Activated T-helper 1 cell treated with anti-CD3 and anti-CD28 coated beads, Interleukin-2, amount 50 U/mL, for 16 hours (primary cell): ENCODE results near the gene C19orf25.

Experiments
- DNase-seq, 2 donors: peaks; one replicate each; pipeline ENCODE4 v3.0.0-alpha.2; 2020; ENCODE audit warnings: low read depth in 1 of 2, low spot score in 1 of 2

The C19orf25 gene

DNA sequence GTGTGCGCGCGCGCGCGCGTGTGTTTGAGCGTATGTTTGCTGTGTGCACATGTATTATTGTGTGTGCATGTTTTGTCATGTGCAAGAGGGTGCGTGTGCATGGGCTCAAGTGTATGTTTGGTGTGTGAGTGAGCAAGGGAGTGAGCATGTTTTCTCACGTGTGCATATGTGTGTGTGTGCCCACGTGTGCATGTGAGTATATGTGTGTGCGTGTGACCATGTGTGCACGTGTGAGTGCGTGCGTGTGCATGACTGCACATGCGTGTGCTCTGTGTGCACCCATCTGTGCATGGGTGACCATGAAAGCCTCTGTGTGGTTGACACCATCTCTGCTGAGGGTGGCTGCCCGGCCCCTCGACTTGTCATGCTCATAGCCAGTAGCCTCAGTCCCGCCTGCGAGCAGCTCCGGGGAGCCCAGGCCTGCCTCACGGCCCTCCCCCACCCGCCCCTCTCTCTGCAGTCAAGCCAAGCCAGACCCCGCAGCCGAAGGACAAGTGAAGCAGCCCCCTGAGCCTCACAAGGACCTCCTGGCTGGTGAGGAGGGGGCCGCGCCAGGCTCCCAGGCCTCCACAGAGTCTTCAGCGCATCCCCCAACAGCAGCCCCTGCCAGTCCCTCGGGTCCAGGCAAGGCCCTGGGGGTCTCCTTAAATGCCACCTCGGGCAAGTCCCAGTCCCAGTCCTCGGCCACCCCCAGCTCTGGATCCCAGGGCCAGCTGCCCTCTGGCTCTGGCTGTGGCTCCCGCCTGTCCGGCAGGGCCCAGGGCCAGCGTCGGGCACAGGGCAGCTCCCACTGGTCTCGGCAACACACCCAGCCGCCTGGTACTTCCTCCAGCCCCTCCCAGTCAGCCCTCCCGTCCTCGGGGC, 17.9 kb upstream of the C19orf25 start:
- no peak for DNase-seq

DNA sequence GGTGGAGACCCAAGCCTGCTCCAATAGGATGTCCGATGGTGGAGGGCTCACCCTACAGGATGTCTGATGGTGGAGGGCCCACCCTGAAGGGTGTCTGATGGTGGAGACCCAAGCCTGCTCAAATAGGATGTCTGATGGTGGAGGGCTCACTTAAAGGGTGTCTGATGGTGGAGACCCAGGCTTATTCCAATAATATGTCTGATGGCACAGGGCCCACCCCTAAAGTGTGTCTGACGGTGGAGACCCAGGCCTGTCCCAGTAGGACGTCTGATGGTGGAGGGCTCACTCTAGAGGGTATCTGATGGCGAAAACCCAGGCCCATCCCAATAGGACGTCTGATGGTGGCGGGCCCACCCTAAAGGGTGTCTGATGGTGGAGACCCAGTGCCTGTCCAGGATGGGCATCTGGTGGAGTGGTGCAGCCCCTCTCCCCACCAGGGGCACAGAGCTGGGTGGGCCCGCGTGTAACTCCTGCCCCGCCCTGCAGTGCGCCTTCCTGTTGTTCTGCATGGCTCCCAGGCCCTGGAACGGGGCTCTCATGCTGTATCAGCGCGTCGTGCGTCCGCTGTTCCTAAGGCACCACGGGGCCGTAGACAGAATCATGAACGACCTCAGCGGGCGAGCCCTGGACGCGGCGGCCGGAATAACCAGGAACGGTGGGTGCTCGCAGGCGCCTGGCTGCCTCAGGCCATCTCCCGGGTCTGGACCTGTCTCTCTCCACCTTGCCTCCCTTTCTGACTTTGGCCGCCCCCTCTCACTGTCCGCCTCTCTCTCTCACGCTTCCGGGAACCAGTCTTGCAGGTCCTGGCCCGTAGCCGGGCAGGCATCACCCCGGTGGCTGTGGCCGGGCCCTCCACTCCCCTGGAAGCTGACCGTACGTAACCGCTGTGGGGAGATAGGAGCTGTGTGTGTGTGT, 17.0 kb upstream of the C19orf25 start:
- DNase-seq = no peak

DNA sequence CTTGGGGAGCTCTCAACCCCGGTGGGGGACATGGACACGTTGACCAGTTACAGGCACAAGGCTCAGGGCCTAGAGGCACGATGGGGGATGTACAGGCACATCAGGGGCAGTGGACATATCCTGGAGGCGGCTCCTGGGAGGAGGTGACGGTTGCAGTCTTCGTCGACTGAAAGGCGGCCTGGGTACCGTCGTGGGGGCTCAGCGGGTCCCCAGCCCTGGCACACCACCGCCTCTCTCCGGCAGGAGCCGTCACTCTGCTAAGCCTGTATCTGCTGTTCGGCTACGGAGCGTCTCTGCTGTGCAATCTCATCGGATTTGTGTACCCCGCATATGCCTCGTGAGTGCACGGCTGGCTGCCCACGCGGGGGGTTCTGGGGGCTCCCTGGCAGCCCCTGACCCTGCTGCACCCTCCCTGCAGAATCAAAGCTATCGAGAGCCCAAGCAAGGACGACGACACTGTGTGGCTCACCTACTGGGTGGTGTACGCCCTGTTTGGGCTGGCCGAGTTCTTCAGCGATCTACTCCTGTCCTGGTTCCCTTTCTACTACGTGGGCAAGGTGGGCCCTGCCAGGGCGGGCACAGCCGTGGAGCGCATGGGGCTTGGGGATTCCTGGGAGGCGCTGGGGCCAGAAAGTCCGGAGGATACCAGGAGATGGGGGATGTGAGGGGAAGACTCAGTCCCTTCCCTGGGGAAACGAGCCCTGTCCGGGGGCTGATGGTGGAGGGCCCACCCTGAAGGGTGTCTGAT, 16.2 kb upstream of the C19orf25 start:
- no peak for DNase-seq

DNA sequence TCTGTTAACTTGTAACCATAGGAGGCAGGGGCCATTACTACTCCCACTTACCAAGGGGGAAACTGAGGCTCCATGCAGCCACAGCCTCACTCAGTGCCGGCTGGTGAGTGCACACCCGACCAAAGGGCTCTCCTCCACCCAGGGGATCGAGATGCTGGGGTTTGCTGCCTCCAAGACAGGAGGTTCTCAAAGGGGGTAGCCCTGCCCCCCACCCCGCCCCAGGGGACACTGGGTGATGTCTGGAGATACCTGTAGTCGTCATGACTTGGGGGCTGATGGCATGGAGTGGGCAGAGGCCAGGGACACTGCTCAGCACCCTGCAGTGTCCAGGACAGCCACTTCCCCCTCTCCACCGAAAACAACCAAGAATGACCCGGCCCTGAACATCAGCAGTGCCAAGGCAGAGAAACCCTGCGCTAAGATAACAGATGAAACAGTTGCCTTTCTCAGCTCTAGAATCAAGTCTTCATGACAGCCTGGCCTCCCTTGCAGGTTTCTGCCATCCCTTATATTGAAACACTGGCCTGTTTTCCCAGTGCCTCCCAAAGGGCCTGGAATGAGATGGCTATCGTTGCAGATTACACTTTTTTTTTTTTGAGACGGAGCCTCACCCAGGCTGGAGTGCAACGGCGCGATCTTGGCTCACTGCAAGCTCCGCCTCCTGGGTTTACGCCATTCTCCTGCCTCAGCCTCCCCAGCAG, 15.2 kb upstream of the C19orf25 start:
- no peak for DNase-seq

DNA sequence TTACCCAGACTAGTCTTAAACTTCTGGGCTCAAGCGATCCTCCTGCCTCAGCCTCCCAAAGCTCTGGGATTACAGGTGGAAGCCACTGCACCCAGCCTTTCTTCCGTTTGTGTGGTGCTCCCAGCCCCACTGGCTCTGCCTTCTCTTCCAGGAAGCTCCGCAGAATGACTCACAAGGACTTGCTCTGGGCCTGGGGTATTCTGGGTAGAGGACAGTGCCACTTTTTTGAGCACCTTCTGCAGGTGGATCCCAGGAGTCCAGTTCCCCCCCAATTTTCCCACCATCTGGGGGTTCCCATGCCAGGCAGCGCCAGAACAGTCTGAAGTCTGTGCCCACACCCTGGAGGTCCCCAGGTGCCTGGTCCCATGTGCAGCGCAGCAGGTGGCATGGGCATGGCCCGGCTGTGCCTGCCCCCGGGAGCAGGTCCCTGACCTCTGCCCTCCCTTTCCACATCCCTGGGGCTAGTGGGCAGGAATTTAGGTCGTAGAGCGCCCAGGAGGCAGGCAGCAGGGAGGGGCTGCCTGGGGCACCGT, 13.5 kb upstream of the C19orf25 start:
- DNase-seq = no peak

DNA sequence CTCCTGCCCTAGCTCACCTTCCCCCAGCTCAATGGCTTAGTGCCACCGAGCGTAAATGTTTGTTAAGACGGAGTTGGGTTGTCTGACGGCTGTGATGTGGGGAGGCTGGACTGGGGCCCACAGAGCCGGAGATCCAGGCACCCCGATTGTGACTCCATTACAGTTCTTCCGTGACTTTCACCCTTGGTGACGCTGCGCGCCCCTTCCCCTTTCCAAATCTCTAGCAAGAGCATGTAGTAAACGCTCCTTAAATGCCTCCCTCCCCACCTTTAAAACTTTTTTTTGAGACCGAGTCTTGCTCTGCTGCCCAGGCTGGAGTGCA, 12.8 kb upstream of the C19orf25 start:
- no peak for DNase-seq

DNA sequence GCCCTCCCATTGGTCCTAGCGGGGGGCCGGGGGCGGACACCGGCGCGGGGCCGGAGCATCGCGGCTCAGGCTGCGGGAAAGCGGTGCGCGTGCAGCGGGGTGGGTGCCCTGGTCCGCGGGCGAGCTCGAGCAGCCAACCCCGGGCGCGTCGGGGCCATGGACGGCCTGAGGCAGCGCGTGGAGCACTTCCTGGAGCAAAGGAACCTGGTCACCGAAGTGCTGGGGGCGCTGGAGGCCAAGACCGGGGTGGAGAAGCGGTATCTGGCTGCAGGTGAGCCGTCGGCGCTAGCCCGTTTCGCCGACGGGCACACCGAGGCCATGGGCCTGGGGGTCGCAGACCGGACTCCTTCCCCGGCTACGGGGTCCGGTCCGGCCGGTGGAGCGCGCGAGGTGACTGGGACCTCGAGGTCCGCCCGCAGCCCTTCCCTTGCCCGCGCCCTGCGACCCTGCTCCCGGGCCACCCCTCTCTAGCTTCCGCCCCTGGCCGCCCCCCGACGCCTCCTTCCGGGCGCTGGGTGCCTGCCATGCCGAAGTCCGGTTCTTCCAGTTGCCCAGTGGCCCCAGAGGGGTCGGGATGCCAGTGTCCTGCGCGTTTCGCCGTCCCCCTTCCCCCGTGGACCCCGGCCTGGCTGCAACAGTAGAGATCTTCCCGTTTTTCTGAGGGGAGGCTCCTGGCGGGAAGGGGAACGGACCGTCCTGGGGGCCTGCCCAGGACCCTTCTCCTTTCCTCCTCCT, 12.3 kb upstream of the C19orf25 start, which contains the start of gene REEP6:
Gene REEP6 (plus strand): TSS at position 68 of the 735 bp plus-strand sequence. CDS start 89 bp downstream, at position 157.
- DNase-seq = no peak

DNA sequence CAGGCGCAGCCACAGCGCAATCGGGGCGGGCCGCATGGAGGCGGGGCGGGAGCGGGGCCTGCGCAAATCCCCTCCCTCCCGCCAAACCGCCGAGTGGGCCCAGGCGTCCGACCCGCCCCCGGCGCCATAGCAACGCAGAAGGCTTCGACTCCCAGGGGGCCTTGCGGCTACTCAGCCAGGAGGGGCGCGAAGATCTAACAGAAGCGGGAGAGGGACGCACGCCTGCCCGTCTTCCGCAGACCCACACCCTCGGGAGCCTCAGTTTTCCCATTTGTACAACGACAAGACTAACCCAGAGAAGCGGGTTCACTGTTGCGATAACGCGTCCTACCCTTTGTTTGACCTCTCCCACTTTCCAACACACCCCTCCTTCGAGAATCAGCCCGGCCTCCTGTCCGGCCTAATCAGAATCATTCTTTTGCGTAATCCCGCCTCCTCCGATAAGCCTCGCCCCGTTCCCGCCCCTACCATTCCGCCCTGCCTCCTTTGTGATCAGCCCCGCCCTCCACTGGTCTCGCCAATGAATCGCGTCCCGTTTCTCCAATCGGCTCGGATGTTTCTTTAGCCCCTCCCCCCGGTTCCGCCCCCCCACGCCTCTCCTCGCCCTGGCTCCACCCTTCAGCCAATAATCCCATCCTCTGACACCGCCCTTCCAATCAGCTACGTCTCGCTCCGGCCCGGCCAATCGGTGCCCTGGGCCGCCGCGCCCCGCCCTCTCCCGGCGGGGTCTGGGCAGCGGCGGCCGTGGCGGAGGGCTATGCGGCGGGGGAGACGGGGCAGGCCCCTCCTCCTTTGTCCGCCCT, 11.5 kb upstream of the C19orf25 start, which contains the start of gene PCSK4:
Gene PCSK4 (minus strand): TSS at position 40 of the 803 bp plus-strand sequence. CDS start 4 bp downstream, at position 36.
- DNase-seq = peak; percentile 94

DNA sequence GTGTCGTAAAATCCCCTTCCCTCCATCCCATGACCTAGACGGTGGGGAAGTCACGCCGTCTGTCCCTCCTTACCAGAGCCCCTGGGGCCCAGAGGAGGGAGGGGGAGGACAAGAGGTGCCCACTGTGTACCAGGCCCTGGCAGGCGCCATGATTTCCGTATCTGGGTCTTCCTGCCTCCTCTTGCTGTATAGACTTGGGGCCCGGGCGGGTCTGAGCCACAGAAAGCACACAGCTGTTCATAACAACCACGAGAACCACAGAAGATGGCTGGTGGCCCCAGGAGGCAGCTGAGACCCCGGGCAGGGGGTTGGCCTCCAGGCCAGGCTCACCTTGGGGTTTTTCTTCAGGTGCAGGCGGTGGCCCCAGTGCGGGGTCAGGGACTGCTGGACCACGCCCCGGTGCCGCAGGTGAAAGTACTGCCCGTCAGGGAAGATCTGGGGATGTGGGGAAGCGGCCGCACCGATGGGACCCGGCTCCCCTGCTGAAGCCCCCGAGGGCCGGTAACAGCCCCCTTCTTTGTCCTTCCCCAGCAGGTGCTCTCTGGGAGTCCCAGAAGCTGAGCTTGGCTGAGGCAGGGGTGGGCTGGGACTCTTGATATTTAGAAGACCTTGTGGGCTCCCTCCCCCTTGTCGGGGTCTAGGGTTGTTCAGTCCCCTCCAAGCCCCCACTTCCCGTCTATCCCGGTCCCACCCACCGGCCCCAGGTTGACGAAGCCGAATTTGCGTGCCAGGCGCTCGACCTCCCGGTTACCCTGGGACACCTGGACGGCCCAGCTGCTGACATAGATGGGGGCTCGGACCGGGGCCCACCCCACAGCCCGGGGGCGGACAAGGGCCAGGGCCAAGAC, 10.7 kb upstream of the C19orf25 start:
- DNase-seq = no peak

DNA sequence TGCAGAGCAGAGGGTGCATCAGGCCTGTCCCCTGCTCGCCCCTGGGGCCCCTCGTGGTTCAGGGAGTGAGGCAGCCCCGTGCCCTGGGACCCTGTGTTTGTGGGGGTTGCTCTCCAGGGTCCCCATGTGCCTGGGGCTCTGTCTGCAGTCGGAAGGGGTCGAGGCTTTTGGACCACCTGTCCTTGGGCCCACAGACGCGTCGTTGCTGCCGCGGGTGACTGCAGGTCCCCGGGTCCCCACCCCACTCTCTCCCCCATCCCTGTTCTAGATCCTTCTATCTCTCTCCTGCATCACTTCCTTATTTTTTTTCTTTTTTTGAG, 9.2 kb upstream of the C19orf25 start:
- no peak for DNase-seq

DNA sequence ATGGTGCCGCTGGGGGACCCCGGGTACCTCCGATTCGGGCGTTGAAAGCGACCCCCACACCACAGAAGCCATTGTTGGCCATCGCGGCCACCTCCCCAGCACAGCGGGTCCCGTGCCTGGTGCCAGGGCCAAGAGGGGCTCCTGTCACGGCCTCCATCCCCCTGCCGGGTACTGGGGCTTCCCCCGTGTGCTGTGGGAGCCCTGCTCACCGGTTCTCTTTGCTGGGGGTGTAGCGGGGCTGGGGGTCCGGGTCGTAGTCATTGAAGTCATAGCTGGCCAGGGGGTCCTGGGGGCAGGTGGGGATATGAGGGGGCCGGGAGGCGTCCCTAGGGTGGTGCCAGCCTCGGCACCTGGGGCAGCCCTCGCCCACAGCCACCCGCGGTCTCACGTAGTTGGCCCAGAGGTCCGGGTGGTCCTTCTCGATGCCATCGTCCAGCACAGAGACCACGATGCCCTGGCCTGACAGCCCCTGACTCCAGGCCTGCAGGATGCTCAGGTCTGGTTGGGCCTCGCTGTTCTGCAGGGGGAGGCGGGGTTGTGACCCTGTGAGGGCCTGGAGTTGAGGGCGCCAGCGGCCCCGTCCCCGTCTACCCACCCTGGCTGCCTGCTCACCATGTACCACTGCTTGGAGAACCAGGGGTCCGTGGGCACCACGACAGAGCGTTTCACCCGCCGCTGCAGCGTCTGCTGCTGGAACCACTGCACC, 8.7 kb upstream of the C19orf25 start:
- DNase-seq = no peak

DNA sequence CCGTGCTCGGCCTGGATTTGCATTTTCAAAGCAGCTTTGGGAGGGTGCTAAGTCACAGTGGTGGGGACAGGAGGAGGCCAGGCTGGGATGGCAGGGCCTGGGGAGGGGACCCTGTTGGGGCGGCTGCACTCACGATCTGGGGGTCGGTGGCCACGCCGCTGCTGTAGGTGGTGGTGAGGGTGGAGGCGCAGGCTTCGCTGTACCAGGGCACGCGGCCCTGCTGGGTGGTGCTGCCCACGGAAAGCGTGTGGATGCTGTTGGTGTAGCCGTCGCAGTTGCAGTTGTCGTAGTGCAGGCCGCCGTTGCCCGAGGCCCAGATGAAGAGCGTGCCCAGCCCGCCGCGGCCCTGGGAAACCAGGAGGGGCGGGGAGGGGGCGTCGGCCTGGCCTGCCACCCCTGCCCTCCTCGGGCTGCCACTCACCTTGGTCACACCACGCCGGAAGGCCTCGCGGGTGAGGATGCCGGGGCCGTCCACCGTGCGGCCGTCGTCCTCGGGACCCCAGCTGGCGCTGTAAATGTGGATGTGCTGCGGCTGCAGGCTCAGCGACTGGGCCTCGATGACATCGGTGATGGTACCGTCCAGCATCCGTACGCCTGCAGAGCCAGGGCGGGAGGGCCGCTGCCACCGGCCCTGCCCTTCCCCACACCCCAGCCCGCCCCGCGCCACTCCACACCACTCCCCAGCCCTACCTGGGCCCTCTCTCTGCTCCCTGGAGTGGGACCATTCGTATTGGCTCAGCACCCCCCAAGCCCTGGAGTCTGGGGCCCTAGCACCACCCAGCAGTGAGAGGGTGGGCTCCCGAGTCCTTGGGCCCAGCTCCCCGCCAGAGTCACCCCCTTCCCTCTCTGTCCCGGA, 7.9 kb upstream of the C19orf25 start:
- DNase-seq = no peak

DNA sequence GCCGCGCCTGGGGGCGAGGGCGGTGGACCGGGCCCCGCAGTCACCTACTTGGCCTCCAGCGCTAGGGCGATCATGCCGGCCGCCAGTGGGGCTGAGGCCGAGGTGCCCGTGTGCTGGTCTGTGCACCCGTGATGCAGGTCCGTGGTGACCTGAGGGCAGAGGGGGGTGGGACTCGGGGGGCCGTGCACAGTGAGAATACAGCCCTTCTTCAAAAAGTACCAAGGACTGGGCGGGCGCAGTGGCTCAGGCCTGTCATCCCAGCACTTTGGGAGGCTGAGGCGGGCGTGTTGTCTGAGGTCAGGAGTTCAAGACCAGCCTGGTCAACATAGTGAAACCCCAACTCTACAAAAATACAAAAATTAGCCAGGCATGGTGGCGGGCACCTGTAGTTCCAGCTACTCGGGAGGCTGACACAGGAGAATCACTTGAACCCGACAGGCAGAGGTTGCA, 5.0 kb upstream of the C19orf25 start:
- DNase-seq = no peak

DNA sequence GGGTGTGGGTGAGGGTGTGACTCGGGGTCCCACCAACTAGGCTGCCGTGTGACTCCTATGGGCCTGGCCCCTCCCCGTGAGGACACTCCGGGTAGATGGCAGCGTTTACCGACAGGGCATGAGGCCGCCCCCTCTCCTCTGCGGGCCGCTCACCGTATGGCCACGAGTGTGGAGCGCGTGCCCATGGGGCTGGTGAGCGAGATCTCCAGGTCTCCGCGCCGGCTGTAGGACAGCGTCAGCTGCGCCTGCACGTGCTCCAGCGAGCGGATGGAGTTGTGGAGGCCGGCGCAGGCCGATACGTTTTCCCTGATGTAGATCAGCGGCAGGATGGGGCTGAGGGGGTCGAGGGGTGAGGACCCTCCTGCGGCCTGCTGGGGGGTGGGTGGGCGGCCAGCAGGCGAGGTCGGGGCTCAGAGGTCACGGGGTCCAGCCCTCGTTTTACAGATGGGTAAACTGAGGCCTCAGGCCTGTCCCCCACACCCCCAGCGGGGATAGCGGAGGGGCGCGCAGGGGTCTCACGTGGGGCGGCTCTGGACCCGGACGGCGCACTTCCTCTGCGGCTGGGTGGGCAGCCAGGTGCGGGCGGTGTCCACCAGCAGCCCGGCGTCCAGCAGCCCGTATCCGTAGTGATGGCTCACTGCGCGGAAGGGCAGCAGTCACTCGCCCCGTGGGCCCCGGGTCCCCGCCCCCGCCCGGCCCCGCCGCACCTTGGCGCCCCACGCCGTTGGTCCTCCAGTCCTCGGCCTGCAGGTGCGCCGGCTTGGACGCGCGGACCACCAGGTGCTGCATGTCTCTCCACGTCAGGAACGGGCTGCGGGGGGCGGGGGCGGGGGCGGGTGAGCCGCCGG, 4.3 kb upstream of the C19orf25 start:
- DNase-seq = no peak

DNA sequence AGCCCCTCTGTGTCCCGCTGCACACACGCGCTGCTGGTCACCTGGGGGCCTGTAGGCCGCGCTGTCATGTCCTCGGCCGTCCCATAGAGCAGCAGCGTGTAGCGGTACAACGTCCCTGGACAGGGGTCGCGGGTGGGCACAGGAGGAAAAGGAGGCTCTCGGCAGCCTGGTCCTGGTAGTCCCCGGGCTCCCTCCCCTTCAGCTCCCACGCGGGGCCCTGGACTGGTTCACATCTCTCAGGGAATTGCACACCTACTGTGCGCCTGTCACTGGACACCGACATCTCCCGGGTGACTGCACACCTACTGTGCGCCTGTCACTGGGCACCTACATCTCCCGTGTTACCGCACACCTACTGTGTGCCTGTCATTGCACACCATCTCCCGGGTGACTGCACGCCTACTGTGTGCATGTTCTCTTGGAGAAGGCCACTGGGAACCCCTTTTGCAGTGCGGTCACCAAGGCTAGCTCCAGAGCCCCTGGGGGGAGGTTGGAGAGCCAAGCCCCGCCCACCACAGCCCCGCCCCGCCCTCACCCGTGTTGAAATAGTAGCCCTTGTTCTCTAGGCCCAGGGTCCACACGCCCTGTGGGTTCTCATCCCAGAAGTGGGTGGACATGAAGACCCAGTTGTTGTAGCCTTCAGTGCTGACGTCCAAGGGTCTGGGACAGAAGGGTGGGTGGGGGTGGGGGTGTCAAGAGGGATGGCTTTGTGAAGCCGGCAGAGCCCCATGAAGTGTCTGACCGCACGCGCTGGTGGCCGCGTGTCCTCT, 3.5 kb upstream of the C19orf25 start:
- DNase-seq = no peak
